Measurements from ENCODE around the gene SLC25A45. TPM values are rescaled to one million over a fixed set of nuclear protein-coding genes. Genes with fewer than 3 reads are reported as not detected.
A peak's percentile ranks its signal among the peaks of the same experiment; 100 is the strongest.

SLC25A45 gene
- total RNA-seq (2014; rRNA removed; shearing (Covaris generic)) (0.10 and 0.35 TPM in 2 replicates), polyA plus RNA-seq (2016; fragmentation: Nextera tagmentation; extraction: Ambion mirVana) (0.74 and 0.89 TPM in 2 replicates)
- long read RNA-seq = 0 reads

- ATAC-seq = peak; percentile 67
- peaks cover 18% of the 10 kb centered on the region for H3K27me3 Mint-ChIP-seq (ENCODE audit: insufficient read depth, low read depth, poor library complexity)
- no peak for TF ChIP-seq NANOG (IDR thresholded peaks at IDR 0.05; ENCODE audit: borderline replicate concordance)
- TF ChIP-seq CTCF (conservative IDR thresholded peaks at IDR 0.05; ENCODE audit: low read depth in 2 of 2) = peak; percentile 43 to 69
- 0 out of 2 replicates have a peak, but pooled peaks have one; percentile 13 for TF ChIP-seq POLR2AphosphoS5 (IDR thresholded peaks at IDR 0.05; ENCODE audit: low read depth)
Measured at GRCh38 chr11:65382033-65382803, at the start of gene SLC25A45. SLC25A45 (minus strand) TSS chr11:65382646; CDS start chr11:65381951, 695 bp downstream.

GRCh38 chr11:65431451-65432099 is 49.1 kb upstream of the SLC25A45 start:
- Histone ChIP-seq H3K4me1 (ENCODE audit: insufficient read depth) (peaks cover 26% of the 10 kb centered on the region), H3K27ac (ENCODE audit: low read depth) (no peak overlapping the region), H3K9me2 (ENCODE audit: insufficient read depth) (no peaks in the 10 kb centered on the region), H3K4me3 (no peak overlapping the region), H3K79me2 (replicated peaks; ENCODE audit: insufficient read depth) (0 out of 2 replicates have a peak, but pooled peaks cover under 1% of the 10 kb centered on the region), H4K20me1 (replicated peaks; ENCODE audit: insufficient read depth) (no peaks in the 10 kb centered on the region), H2AFZ (no peak overlapping the region), H3K36me3 (ENCODE audit: insufficient read depth) (no peaks in the 10 kb centered on the region), H3K4me2 (no peak overlapping the region), H3F3A (replicated peaks; ENCODE audit: low read depth) (no peaks in the 10 kb centered on the region), H3K27me3 (ENCODE audit: insufficient read depth) (no peaks in the 10 kb centered on the region)
- no peak overlapping the region for H3K27ac Mint-ChIP-seq
- H3K27me3 Mint-ChIP-seq (ENCODE audit: insufficient read depth, low read depth, poor library complexity) = peaks cover 4% of the 10 kb centered on the region
- no peak overlapping the region for H3K4me3 Mint-ChIP-seq
- no peaks in the 10 kb centered on the region for H3K9me3 Mint-ChIP-seq
- ATAC-seq = no peak
- peaks cover 35% of the 10 kb centered on the region for H3K4me1 Mint-ChIP-seq
- no peak for DNase-seq (ENCODE audit: low spot score)
- H3K36me3 Mint-ChIP-seq (ENCODE audit: low read depth) = no peaks in the 10 kb centered on the region
- TF ChIP-seq ZNF114 (CRISPR knock-in tag; IDR thresholded peaks at IDR 0.05) = no peak
- no peak for TF ChIP-seq ETS1 (IDR thresholded peaks at IDR 0.05)
- TF ChIP-seq CREB1 (CRISPR knock-in tag; IDR thresholded peaks at IDR 0.05; ENCODE audit: low read depth) = no peak
- no peak for TF ChIP-seq JUNB (IDR thresholded peaks at IDR 0.05; ENCODE audit: unreplicated experiment)
- no peak for TF ChIP-seq ZNF331 (CRISPR knock-in tag; IDR thresholded peaks at IDR 0.05; ENCODE audit: low read depth)
- no peak for TF ChIP-seq ZNF462 (CRISPR knock-in tag; IDR thresholded peaks at IDR 0.05)

More at GRCh38 chr11:65382033-65382803, at the start of gene SLC25A45:
- Mint-ChIP-seq H3K9me3 (no peaks in the 10 kb centered on the region), H3K36me3 (ENCODE audit: low read depth) (no peaks in the 10 kb centered on the region), H3K27ac (peak within 1 kb of the TSS; percentile 90), H3K4me3 (peak within 1 kb of the TSS; percentile 50), H3K4me1 (peaks cover 23% of the 10 kb centered on the region)
- H3K27ac ChIP-seq (ENCODE audit: low read depth) = no peak within 1 kb of the TSS; the same call in 1 of the 2 replicates
- H3K9me2 ChIP-seq (ENCODE audit: insufficient read depth) = no peaks in the 10 kb centered on the region
- H3K4me3 ChIP-seq = 0 out of 2 replicates have a peak within 1 kb of the TSS, but pooled peaks have one; percentile 36
- H3K4me2 ChIP-seq = peak within 1 kb of the TSS; percentile 21; the same call in 1 of the 2 replicates
- H3K79me2 ChIP-seq (replicated peaks; ENCODE audit: insufficient read depth) = no peaks in the 10 kb centered on the region
- peak; percentile 70 for DNase-seq (ENCODE audit: low spot score)
- H2AFZ ChIP-seq = peak within 1 kb of the TSS; percentile 67
- no peaks in the 10 kb centered on the region for H3K36me3 ChIP-seq (ENCODE audit: insufficient read depth)
- H3K27me3 ChIP-seq (ENCODE audit: insufficient read depth) = no peaks in the 10 kb centered on the region
- 0 out of 2 replicates have a peak, but pooled peaks cover 5% of the 10 kb centered on the region for H3F3A ChIP-seq (replicated peaks; ENCODE audit: low read depth)
- H3K4me1 ChIP-seq (ENCODE audit: insufficient read depth) = peaks cover 12% of the 10 kb centered on the region
- no peaks in the 10 kb centered on the region for H4K20me1 ChIP-seq (replicated peaks; ENCODE audit: insufficient read depth)

Measured in GM23338 (cell line).